HG03558 (cell line): Measurements from ENCODE around the gene USP48.

Experiments used
- ATAC-seq: cut with Tn5 transposase; IDR thresholded peaks from one replicate; pipeline ENCODE4 v1.9.1; 2021; ENCODE audit warnings: moderate number of reproducible peaks; ENCODE audit not compliant: unreplicated experiment; ENCODE audit errors: extremely low read depth

The USP48 gene

DNA sequence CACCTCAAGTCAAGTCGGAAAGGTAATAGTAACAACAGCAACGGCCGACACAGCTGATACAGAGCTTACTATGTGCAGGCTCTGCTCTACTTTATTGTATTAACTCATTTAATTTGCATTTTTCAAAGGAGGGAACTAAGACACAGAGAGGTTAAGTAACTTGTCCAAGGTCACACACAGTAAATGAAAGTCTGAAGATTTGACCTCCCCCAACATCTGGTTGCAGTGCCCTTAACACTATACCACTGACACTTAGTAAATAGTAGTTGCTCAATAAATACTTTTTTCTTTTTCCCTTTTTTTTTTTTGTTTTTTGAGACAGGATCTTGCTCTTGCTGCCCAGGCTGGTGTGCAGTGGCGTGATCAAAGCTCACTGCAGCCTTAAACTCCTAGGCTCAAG is 153.0 kb downstream of the USP48 start:
- ATAC-seq: no peak

DNA sequence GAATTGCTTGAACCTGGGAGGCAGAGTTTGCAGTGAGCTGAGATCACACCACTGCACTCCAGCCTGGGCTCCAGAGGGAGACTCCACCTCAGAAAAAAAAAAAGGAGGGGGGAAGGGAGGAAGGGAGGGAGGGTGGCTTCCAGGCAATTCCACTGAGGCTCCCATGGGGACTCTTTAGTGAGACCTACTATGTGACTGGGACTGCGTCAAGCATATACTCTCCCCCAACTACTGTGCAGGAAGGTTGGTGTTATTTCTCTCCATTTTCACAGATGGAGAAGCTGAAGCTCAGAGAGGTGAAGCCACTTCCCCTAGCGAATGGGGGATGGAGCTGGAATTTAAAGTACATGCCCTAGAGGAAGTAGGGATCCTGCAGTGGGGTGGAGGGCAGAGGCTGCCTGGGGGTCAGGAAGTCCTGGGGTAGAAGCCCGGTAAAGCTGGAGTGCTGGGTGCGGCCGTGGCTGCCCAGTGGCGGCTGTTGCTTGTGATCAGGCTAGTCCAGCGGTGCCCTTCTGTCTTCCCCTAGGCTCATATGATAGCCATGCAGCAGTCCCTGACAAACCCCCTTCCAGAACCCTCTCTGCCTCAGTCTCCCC is 154.1 kb downstream of the USP48 start:
- no peak for ATAC-seq
